NCI-H2029 (cell line): ENCODE data around the gene COX4I2.
"Not testable (repeated sequence)": the region's sequence is repeated elsewhere in the genome, so short reads cannot be mapped to it uniquely, and the experiment has no call there.

Experiments used
- DNase-seq: peaks from one replicate; lab custom pipeline; 2025; lab: John Stamatoyannopoulos, UW

COX4I2 gene

GRCh38 chr20:31654534-31654933 lies 16.8 kb downstream of the COX4I2 start:
- DNase-seq = no peak

- peak; percentile 47 for DNase-seq
Observed at GRCh38 chr20:31661625-31662371, 24.1 kb downstream of the COX4I2 start.

DNA sequence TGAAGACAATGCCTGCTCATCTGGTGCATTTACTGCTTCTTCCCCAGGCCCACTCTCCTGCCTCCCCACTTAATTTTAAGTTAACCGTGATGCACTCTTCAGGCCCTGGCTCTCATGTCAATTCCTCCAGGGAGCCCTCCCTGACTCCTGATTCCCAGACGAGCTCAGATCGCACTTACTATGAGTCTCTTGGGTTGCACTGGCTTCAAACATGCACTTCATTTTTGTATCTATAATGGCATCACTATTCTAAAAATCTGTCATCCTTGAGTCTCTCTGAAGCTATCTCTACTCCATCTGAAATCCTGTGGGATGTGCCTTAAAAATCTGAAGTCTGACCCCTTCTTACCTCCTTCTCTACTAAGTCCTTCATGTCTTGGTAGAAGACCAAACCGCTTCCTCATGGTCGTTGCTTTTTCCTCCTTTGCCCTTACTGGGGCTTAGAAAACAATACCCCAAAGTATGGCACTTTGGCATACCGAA lies 24.7 kb downstream of the COX4I2 start:
- DNase-seq = no peak

GRCh38 chr20:31663524-31663837 lies 25.8 kb downstream of the COX4I2 start:
- DNase-seq = no peak

DNA sequence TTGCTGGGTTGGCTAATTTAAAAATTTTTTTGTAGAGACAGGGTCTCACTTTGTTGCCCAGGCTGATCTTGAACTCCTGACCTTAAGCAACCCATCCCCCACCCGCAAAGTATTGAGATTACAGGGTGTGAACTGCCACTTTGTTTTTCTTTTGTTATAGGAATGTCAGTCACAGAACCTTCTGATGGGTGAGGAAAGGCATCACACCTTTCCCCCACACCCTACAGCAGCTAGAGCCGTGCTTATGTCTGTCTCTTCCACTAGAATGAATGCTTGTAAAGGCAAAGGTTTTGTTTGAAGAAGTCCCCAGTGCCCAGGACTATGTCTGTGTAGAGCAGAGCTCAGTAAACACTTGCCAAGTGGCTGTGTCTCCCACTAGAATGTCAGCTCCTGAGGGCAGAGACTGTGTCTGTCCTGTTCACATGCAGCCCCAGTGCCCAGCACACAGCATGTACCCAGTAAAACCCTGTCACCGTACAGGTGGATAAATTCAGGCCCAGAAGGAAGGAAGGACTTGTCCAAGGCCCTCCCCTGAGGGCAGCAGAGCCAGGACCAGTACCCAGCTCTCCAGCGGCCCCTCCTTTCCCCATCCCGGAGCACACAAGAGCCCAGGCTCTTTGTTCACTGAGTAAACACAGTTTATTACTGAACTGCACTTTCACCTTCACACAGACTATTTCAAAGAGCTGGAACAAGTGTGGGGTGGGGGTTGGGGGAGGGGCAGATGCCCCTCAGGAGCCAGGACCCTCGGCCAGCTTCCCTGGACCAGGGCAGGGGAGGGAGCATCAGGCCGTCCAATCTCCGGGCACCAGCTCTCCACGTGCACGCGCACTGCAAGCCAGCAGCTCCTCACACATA lies 26.4 kb downstream of the COX4I2 start:
- peak; percentile 73 for DNase-seq

- no peak for DNase-seq
Observed at GRCh38 chr20:31664696-31665354, 27.1 kb downstream of the COX4I2 start.

DNA sequence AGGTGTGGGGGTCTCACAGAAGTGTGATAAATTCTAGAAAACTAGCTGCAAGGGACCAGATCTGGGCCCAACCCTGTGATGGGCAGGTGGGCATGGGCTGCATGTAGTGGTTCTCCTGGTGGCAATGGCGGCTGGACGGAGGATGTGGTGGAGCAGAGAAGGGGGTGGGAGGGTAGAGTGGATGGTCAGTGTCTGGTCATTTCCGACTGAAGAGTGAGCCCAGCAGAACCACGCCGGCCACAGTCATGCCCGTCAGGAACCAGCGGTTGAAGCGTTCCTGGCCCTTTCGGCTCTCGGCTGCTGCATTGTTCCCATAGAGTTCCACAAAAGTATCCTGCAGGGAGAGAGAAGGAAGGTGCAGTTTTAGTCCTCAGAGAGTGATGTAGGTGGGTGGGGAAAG lies 28.0 kb downstream of the COX4I2 start:
- DNase-seq = no peak

DNA sequence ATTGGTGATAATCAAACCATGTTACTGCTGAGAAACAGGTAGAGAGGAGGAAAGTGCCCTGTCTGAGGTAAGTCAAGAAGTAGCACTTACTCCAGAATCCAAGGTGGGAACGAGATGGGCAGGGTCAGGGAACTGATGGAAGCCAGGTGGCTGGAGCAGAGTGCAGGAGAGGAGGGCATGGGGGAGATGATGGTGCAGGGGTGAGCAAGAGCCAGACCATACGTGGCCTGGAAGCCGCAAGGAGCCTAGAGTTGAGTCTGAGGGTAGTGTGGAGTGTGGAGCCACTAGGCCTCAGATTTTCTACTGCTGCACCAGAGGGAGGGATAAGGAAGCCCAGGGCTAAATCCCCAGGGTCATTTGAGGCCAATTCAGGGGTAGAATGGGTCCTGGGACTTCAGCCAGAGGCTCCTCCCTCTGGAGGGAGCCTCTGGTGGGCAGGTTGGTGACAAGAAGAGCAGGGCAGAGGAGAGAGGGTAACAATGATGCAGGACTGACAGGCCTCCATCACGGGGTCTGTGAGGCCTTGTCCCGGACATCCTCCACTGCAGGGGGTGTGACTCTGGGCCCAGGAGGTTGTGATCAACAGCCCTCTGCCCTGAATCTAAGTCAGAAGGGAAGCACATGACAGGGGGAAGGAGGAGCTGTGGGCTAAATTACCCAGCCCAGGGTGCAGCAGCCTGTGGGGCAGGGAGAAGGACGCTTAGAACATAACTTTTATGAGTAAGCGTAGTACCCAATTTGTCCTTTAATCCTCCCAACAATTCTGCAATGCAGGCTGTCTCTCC lies 28.7 kb downstream of the COX4I2 start:
- DNase-seq = no peak

DNA sequence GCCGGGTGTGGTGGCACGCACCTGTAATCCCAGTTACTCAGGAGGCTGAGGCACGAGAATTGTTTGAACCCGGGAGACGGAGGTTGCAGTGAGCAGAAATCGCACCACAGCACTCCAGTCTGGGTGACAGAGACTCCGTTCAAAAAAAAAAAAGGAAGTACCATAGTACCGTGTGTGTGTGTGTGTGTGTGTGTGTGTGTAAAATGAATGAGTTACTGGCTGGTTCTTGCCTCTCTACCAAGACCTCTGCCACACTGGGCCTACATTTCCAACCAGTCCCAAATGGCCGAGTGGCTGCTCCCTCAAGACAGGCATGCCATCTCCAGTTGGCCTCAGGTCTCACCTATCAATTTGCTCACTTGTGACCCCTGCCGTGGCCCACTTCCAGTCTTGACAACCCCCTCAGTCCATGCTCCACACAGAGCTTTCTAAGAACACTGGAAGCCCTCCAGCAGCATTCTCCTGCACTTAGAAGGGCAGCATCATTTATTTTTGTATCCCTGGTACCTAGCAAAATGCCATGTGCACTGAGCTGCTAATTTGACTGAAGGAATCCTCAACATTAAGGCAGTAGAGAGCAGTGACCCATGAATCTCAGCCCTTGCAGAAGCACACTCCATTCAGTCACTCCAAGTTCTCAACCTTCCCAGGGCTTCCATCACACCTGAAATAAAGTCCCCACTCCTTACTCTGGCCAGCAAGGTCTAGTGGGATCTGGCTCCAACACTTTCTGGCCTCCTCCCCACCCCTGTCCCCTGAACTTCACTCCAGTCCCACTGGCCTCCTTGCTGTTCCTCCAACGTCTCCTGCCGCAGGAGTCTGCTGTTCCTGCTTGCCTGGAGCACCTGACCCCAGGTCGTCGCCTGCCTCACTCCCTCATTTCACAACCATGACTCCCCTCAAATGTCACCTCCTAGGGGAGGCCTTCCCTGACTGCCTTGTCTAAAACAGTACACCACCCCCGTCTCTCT lies 29.9 kb downstream of the COX4I2 start:
- no peak for DNase-seq

- DNase-seq = not testable (repeated sequence)
Observed at GRCh38 chr20:31668944-31669343, 31.2 kb downstream of the COX4I2 start.

DNA sequence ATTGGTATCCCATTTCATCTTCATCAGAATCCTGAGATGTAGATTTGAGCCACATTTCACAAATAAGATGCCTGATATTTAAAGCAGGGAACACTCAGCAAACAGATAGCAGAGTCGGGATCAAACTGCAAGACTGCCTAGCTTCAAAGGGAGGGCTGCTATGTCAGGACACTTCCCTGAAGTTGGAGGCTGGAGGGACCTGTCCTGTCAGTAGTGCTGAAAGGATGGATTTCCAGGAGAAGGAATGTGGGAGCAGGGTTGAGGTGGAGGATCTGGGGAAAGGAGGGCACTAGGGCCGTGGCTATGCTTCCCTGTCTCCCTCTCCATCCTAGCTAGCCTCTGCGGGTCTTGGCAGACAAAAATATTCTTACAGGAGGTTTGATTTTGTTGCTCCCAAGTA lies 32.2 kb downstream of the COX4I2 start:
- DNase-seq = no peak

DNA sequence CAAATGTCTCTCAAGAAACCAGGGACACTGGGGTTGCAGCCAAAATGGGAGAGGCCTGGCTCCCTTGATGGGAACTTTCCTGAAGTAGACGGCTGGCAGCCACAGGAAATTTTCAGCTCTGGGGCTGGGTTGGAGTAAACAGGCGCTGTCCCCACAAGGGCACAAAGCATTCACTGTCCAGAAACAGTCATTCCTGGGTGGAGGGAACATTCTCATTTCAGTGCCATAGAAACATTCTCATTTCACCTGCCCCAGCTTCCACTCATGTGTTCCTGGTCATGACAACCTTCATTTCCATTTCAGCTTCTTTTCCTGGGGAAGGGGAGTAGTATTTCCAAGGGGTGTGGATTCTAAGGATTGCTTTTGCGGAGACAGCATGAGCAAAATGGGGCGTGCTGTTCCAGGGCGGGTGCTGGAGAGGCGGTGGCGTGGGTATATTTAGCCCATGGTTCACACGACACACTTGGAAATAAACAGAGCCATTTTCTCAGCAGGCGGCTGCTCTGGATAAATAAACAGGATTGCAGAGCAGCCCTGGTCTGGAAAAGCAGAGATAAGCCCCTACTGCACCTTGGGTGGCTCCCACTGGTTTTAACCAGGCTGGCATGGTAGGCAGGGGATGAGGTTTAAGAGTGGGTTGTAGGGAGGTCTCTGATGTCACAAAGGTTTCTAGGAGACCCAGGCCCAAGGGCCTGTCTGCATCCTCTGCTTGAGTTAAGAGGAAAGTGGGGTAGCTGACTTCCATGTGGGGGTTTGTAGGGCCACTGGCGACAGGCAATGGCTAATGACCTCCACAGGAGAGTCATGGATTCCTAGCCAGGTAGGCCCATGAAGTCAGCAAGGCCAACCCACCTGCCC lies 32.9 kb downstream of the COX4I2 start:
- no peak for DNase-seq

DNA sequence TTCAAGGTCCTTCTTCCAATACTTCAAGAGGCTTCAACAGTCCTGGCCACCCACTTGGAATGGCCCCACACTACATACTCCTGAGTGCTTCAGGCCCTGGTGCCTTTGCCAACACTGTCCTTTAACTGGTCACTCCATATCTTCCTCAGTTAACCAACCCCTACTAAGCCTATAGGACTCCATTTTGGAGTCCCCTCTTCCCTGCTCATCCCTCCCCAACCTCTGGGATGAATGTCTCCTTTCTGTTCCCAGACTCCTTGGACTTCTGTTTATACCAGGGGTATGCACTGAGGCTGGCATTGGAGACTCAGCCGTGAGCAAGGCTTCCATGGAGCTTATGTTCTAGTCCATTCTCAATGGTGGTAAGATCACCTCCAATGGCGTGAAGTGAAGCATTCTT lies 33.6 kb downstream of the COX4I2 start:
- DNase-seq = no peak

- DNase-seq = no peak
Observed at GRCh38 chr20:31673435-31673834, 35.7 kb downstream of the COX4I2 start.

- DNase-seq = no peak
Observed at GRCh38 chr20:31673943-31674463, 36.3 kb downstream of the COX4I2 start.

- DNase-seq = peak; percentile 55
Observed at GRCh38 chr20:31674895-31675827, 37.4 kb downstream of the COX4I2 start.

DNA sequence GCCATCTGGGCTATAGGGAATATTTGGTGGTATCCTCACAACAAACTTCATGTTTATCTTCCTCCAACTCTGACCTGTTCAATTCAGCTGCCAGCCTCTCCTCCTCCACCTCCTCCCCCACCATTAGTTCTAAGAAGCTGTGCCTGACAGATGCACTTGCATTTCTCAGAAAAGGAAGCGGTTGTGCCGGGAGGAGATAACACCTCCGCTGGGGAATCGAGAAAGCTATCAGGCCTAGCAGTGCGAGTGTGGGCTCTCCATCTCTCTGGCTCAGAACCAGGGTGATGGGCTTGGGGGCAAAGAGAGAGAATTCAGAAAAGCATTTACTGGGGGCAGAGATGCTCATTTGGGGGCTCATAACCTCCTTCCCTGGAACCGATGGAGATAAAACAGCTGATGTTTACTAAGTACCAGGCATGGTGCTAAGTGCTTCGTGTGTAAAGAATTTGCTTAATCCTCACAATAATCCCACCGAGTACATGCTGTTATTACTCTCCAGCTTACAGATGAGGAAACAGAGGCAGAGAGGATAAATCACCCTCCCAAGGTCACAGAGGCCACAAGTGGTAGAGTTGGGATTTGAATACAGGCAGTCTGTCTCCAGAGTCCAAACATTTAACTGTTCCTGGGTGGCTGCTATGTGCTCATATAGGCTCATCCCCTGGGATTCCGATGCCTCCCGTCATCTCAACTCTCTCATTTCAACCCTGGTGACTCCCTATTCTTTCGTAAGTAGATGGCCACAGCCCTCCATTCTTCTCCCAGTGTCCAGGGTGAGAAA lies 38.3 kb downstream of the COX4I2 start:
- no peak for DNase-seq

DNA sequence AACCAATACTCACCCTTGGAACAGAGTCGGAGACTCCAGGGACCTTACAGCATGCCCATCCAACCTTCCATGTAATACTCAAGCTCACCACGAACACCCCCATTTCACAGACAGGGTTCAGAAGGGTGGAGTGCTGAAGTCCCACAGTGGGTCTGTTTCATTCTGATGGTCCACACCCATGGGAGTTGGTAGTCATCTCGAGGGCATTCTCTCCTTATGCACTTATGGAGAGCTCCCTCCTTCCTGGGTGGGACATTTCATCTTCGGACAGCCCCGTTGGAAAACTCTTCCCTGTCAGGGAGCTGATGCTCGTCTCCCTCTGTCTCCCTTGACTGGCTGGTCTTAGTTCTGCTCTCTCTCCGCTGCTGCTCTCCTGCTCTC lies 38.9 kb downstream of the COX4I2 start:
- DNase-seq = no peak
